DND-41 (cell line): Measurements from ENCODE around the gene TSEN15.

Source experiments
- EZH2 ChIP-seq: IDR thresholded peaks from 3 replicates; pipeline ENCODE4 v1.6.1; 2012; ENCODE audit warnings: borderline replicate concordance, low read depth, mild to moderate bottlenecking, moderate library complexity, low read length, inconsistent platforms; ENCODE audit not compliant: severe bottlenecking
- TF ChIP-seq, protein P1 (sequence below): IDR thresholded peaks from 2 replicates; pipeline ENCODE4 v1.5.1; 2012; ENCODE audit warnings: borderline replicate concordance, low read length, moderate library complexity, mild to moderate bottlenecking; ENCODE audit not compliant: poor library complexity, severe bottlenecking; ENCODE audit errors: extremely low read depth

DNA sequence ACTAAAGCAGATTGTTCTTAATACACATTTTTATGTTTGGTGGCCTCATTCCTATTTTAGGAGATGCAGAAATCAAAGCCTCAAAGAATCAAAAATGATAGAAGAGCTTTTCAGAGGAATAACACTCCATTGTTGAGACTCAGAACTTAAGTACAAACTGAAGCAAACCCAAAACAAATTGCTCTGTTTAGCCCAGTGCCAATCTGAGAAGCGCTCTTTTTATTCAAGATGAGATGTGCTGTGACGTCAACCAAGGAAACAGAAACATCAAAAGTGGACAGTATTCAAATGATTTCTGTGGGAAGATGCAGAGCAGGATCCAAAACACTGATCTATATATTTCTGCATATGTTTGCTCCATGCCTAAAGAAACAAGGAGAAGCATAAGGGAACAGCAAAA lies 32.0 kb upstream of the TSEN15 start:
- no peak for TF ChIP-seq EZH2
- TF ChIP-seq, protein P1, sequence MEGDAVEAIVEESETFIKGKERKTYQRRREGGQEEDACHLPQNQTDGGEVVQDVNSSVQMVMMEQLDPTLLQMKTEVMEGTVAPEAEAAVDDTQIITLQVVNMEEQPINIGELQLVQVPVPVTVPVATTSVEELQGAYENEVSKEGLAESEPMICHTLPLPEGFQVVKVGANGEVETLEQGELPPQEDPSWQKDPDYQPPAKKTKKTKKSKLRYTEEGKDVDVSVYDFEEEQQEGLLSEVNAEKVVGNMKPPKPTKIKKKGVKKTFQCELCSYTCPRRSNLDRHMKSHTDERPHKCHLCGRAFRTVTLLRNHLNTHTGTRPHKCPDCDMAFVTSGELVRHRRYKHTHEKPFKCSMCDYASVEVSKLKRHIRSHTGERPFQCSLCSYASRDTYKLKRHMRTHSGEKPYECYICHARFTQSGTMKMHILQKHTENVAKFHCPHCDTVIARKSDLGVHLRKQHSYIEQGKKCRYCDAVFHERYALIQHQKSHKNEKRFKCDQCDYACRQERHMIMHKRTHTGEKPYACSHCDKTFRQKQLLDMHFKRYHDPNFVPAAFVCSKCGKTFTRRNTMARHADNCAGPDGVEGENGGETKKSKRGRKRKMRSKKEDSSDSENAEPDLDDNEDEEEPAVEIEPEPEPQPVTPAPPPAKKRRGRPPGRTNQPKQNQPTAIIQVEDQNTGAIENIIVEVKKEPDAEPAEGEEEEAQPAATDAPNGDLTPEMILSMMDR: no peak
